Left ventricle myocardium inferior (tissue), 1 donor: ENCODE data around the gene ADAMTSL1. TPM values are rescaled to one million over a fixed set of nuclear protein-coding genes. Genes with fewer than 3 reads are reported as not detected.

ENCODE experiments used
- DNase-seq: peaks from one replicate; pipeline ENCODE4 v3.0.0-alpha.2; 2020
- H3K27ac ChIP-seq: fragments of 200-600 bp; replicated peaks from 2 replicates; pipeline ENCODE4 v1.8.0; 2021
- H3K27me3 ChIP-seq: fragments of 200-600 bp; 2 replicates; pipeline ENCODE4 v1.8.0; 2021; ENCODE audit warnings: low read depth
- H3K36me3 ChIP-seq: fragments of 200-600 bp; 2 replicates; pipeline ENCODE4 v1.8.0; 2021
- H3K4me1 ChIP-seq: fragments of 200-600 bp; 2 replicates; pipeline ENCODE4 v1.8.0; 2021
- H3K4me3 ChIP-seq: fragments of 200-600 bp; 2 replicates; pipeline ENCODE4 v1.8.0; 2021; ENCODE audit warnings: mild to moderate bottlenecking, moderate library complexity
- H3K9me3 ChIP-seq: fragments of 200-600 bp; replicated peaks from 2 replicates; pipeline ENCODE4 v1.8.0; 2021
- intact Hi-C: fragments of 100-400 bp; cut with micrococcal nuclease; formaldehyde crosslinking; loops from one replicate; pipeline ENCODE4 v1.11.0; 2022
- total RNA-seq: library from RNA; stranded (reverse); fragmentation: NEBNext Ultra II Directional; extraction: Animal tissue kit (Norgen Biotek cat#: 25700); gene quantifications from one replicate; pipeline ENCODE4 v1.2.1, GENCODE V29; 2021
- TF ChIP-seq, protein P1 (sequence below): fragments of 200-600 bp; IDR thresholded peaks from 2 replicates; pipeline ENCODE4 v1.8.0; 2021; ENCODE audit warnings: antibody characterized with exemption, mild to moderate bottlenecking, borderline replicate concordance
- donor health status: DM: no; HTN: yes; CAD: no; lungs with severe emphysema.

Gene ADAMTSL1
- total RNA-seq, 1 donor from 2014 or later: 1.7 TPM

GRCh38 chr9:18482371-18482770, 8.4 kb downstream of the ADAMTSL1 start:
- TF ChIP-seq, protein P1, sequence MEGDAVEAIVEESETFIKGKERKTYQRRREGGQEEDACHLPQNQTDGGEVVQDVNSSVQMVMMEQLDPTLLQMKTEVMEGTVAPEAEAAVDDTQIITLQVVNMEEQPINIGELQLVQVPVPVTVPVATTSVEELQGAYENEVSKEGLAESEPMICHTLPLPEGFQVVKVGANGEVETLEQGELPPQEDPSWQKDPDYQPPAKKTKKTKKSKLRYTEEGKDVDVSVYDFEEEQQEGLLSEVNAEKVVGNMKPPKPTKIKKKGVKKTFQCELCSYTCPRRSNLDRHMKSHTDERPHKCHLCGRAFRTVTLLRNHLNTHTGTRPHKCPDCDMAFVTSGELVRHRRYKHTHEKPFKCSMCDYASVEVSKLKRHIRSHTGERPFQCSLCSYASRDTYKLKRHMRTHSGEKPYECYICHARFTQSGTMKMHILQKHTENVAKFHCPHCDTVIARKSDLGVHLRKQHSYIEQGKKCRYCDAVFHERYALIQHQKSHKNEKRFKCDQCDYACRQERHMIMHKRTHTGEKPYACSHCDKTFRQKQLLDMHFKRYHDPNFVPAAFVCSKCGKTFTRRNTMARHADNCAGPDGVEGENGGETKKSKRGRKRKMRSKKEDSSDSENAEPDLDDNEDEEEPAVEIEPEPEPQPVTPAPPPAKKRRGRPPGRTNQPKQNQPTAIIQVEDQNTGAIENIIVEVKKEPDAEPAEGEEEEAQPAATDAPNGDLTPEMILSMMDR: no peak
- Histone ChIP-seq H3K9me3 (no peaks in the 10 kb centered on the region), H3K27me3 (no peaks in the 10 kb centered on the region), H3K27ac (no peak overlapping the region), H3K36me3 (no peaks in the 10 kb centered on the region), H3K4me1 (no peaks in the 10 kb centered on the region), H3K4me3 (no peak overlapping the region)
- intact Hi-C loops: no loop called here
- DNase-seq: no peak

GRCh38 chr9:18485714-18486113, 11.8 kb downstream of the ADAMTSL1 start:
- Histone ChIP-seq H3K4me1 (peaks cover 3% of the 10 kb centered on the region), H3K4me3 (no peak overlapping the region), H3K27ac (no peak overlapping the region), H3K36me3 (no peaks in the 10 kb centered on the region), H3K9me3 (no peaks in the 10 kb centered on the region), H3K27me3 (no peaks in the 10 kb centered on the region)
- DNase-seq: no peak
- TF ChIP-seq, protein P1: no peak
- intact Hi-C loops: no loop called here

DNA sequence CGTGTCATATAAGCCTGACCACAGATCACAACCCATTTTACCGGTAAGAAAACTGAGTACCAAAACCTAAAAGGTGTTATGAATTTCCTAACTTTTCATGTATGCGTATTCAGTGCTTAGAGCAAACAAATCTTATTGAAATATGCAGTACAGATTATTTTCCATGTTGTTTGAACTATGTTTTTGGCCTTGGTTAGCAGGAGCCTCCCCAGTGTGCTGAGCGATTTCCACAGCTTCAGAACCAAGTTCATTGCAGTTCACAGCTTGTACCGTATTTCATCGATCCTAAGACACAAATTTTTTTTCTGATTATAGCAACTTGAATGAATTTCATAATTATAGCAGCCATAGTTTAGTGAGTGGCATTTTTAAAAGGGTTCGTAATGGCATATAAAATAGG, 13.7 kb downstream of the ADAMTSL1 start:
- peaks cover 6% of the 10 kb centered on the region for H3K4me1 ChIP-seq
- H3K27ac ChIP-seq: no peak overlapping the region
- no peaks in the 10 kb centered on the region for H3K27me3 ChIP-seq
- H3K9me3 ChIP-seq: no peaks in the 10 kb centered on the region
- intact Hi-C loops: no loop called here
- no peaks in the 10 kb centered on the region for H3K36me3 ChIP-seq
- no peak for DNase-seq
- TF ChIP-seq, protein P1: no peak
- H3K4me3 ChIP-seq: no peak overlapping the region

DNA sequence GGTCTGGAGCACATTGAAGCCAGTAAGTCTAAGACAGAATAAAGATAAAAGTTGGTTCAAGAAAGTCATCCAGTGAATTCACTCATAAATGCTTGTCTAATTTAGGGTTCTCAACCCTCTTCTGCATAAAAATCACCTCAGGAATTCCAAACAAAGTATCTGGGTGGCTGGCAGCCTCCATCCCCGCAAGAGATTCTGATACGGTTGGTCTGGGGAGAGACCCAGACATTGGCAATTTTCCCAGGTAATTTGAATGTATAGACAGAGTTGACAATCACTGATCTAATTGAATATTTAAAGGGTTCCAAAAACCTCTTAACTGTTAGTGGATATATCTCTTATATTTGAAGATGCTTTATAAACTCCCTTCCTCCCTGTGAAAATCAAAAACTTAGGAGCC, 14.9 kb downstream of the ADAMTSL1 start:
- DNase-seq: no peak
- Histone ChIP-seq H3K9me3 (no peaks in the 10 kb centered on the region), H3K36me3 (no peaks in the 10 kb centered on the region), H3K4me3 (no peak overlapping the region), H3K27ac (no peak overlapping the region), H3K27me3 (no peaks in the 10 kb centered on the region), H3K4me1 (peaks cover 6% of the 10 kb centered on the region)
- TF ChIP-seq, protein P1: no peak
- intact Hi-C loops: no loop called here

- no peak for DNase-seq
- no peak overlapping the region for H3K27ac ChIP-seq
- TF ChIP-seq, protein P1: no peak
- H3K36me3 ChIP-seq: no peaks in the 10 kb centered on the region
- peaks cover 6% of the 10 kb centered on the region for H3K4me1 ChIP-seq
- H3K27me3 ChIP-seq: no peaks in the 10 kb centered on the region
- no peak overlapping the region for H3K4me3 ChIP-seq
- no peaks in the 10 kb centered on the region for H3K9me3 ChIP-seq
- intact Hi-C loops: no loop called here
Observed at GRCh38 chr9:18489861-18490260, 15.9 kb downstream of the ADAMTSL1 start.
